B cell (primary cell): ENCODE results near the gene TNP2.

Experiments
- EZH2 ChIP-seq: IDR thresholded peaks from 2 replicates; pipeline ENCODE4 v1.6.1; 2012; ENCODE audit warnings: borderline replicate concordance, low read depth, mild to moderate bottlenecking, moderate library complexity, low read length; ENCODE audit not compliant: insufficient read depth, poor library complexity, severe bottlenecking
- TF ChIP-seq, protein P1 (sequence below): fragments of 200-600 bp; IDR thresholded peaks from one replicate; pipeline ENCODE4 v1.8.0; 2022; ENCODE audit warnings: antibody characterized with exemption, mild to moderate bottlenecking

GRCh38 chr16:11245222-11245737 lies 23.8 kb downstream of the TNP2 start:
- TF ChIP-seq, protein P1, sequence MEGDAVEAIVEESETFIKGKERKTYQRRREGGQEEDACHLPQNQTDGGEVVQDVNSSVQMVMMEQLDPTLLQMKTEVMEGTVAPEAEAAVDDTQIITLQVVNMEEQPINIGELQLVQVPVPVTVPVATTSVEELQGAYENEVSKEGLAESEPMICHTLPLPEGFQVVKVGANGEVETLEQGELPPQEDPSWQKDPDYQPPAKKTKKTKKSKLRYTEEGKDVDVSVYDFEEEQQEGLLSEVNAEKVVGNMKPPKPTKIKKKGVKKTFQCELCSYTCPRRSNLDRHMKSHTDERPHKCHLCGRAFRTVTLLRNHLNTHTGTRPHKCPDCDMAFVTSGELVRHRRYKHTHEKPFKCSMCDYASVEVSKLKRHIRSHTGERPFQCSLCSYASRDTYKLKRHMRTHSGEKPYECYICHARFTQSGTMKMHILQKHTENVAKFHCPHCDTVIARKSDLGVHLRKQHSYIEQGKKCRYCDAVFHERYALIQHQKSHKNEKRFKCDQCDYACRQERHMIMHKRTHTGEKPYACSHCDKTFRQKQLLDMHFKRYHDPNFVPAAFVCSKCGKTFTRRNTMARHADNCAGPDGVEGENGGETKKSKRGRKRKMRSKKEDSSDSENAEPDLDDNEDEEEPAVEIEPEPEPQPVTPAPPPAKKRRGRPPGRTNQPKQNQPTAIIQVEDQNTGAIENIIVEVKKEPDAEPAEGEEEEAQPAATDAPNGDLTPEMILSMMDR, result no peak
- no peak for TF ChIP-seq EZH2
